K562 (cell line): ENCODE measurements around the gene SIM2. TPM values are rescaled to one million over a fixed set of nuclear protein-coding genes. Genes with fewer than 3 reads are reported as not detected.

Experiments used
- ATAC-seq: fragments of 200-7000 bp; cut with Tn5 transposase; 3 replicates; pipeline ENCODE4 v1.9.1; 2020; ENCODE audit warnings: moderate library complexity
- BruUV-seq: library from RNA; stranded (reverse); fragments of 400-500 nt; replicated peaks from 2 replicates; lab custom pipeline; 2021; lab: Mats Ljungman, UMichigan
- CTCF ChIA-PET: fragments of 300-600 bp; formaldehyde crosslinking; extraction: SDS; loops from one replicate; lab custom pipeline; 2021; ENCODE audit warnings: low intra/inter-chr PET ratio; lab: Yijun Ruan, JAX
- POLR2A ChIA-PET: fragments of 300-600, 350-650 bp; sonication (Branson Sonifier 250); formaldehyde crosslinking; extraction: SDS; loops from one replicate; lab custom pipeline; 2021; ENCODE audit warnings: antibody characterized with exemption, inconsistent platforms; lab: Yijun Ruan, JAX
- DNase-seq, 4 experiments: peaks; one replicate each; pipeline versions ENCODE4 v3.0.0 to v3.0.0-alpha.2; 2011 to 2018; ENCODE audit warnings: low spot score in 3 of 4, mixed read lengths in 3 of 4; ENCODE audit errors: extremely low read depth in 1 of 4
- FAIRE-seq: peaks from 2 replicates; lab custom pipeline; 2011; peaks lifted over from hg19 to GRCh38; lab: Jason Lieb, UNC
- H2AFZ ChIP-seq: 2 replicates; pipeline ENCODE4 v1.6.0; 2011; ENCODE audit warnings: low read depth, low read length, control low read depth, inconsistent platforms
- H3K27ac ChIP-seq: fragments of 200-600 bp; 3 replicates; pipeline ENCODE4 v1.8.0; 2011; ENCODE audit warnings: low read depth, mild to moderate bottlenecking, control low read depth, inconsistent platforms, low read length, moderate library complexity, mixed read lengths; ENCODE audit errors: extremely low read depth
- H3K27me3 ChIP-seq, 2 experiments: fragments of 300-600 bp in 1 of 2; 2 replicates in 1 of 2; 3 replicates in 1 of 2; pipeline versions ENCODE4 v1.6.0 to v1.8.0; 2011; ENCODE audit warnings: inconsistent platforms in 2 of 2, low read length in 2 of 2, mild to moderate bottlenecking in 1 of 2, mixed read lengths in 1 of 2, moderate library complexity in 1 of 2; ENCODE audit not compliant: control insufficient read depth in 2 of 2, insufficient read depth in 2 of 2
- H3K36me3 ChIP-seq: fragments of 300-600 bp; 3 replicates; pipeline ENCODE4 v1.8.0; 2011; ENCODE audit warnings: mild to moderate bottlenecking, low read length, inconsistent platforms; ENCODE audit not compliant: control insufficient read depth, insufficient read depth
- H3K4me1 ChIP-seq, 2 experiments: fragments of 200-600 bp in 1 of 2; replicated peaks in 1 of 2; 2 replicates in 1 of 2; 3 replicates in 1 of 2; pipeline versions ENCODE4 v1.5.1 to v1.8.0; 2011; ENCODE audit warnings: inconsistent platforms in 2 of 2, low read length in 2 of 2, mild to moderate bottlenecking in 1 of 2, mixed read lengths in 1 of 2, moderate library complexity in 1 of 2; ENCODE audit not compliant: control insufficient read depth in 2 of 2, insufficient read depth in 2 of 2
- H3K4me2 ChIP-seq: 2 replicates; pipeline ENCODE4 v1.6.1; 2011; ENCODE audit warnings: low read length, control low read depth, inconsistent platforms, mixed read lengths; ENCODE audit not compliant: insufficient read depth
- H3K4me3 ChIP-seq: fragments of 200-600 bp; sonication (generic), shearing (Covaris generic); 2 replicates; pipeline ENCODE4 v1.5.1; 2016; ENCODE audit warnings: control low read depth, inconsistent platforms
- H3K79me2 ChIP-seq: fragments of 200-600 bp; 3 replicates; pipeline ENCODE4 v1.8.0; 2011; ENCODE audit warnings: low read length, inconsistent platforms; ENCODE audit not compliant: control insufficient read depth, insufficient read depth
- H3K9ac ChIP-seq, 2 experiments: 2 replicates each; pipeline versions ENCODE4 v1.6.0 to v1.6.1; 2011; ENCODE audit warnings: low read depth in 2 of 2, low read length in 2 of 2, control low read depth in 1 of 2, inconsistent platforms in 1 of 2, mild to moderate bottlenecking in 1 of 2, mixed read lengths in 1 of 2; ENCODE audit not compliant: insufficient read depth in 1 of 2
- H3K9me1 ChIP-seq: one replicate; pipeline ENCODE4 v1.6.0; 2011; ENCODE audit warnings: inconsistent platforms, mild to moderate bottlenecking, low read length, moderate library complexity; ENCODE audit not compliant: control insufficient read depth, insufficient read depth
- H3K9me3 ChIP-seq: replicated peaks from 2 replicates; pipeline ENCODE4 v1.5.1; 2011; ENCODE audit warnings: low read depth, low read length, inconsistent platforms; ENCODE audit not compliant: control insufficient read depth, insufficient read depth
- H4K20me1 ChIP-seq: replicated peaks from 2 replicates; pipeline ENCODE4 v1.6.1; 2011; ENCODE audit warnings: low read length, inconsistent platforms, mixed read lengths; ENCODE audit not compliant: control insufficient read depth, insufficient read depth
- BHLHE40 ChIP-seq: IDR thresholded peaks from 2 replicates; pipeline ENCODE4 v1.6.1; 2011; ENCODE audit warnings: low read length, improper control_type of control experiment
- NFRKB ChIP-seq: fragments of 450-650 bp; IDR thresholded peaks from 2 replicates; pipeline ENCODE4 v1.6.1; 2016; ENCODE audit warnings: low read depth
- PRDM10 ChIP-seq: fragments of 450-650 bp; IDR thresholded peaks from 2 replicates; pipeline ENCODE4 v1.6.1; 2018; ENCODE audit not compliant: partially characterized antibody
- SREBF2 ChIP-seq: sonication (generic); formaldehyde crosslinking; IDR thresholded peaks from 2 replicates; pipeline ENCODE4 v1.4.0; 2020; ENCODE audit warnings: mild to moderate bottlenecking, missing genetic modification reagents
- SRSF3 ChIP-seq: fragments of 200-400 bp; formaldehyde crosslinking; IDR thresholded peaks from 2 replicates; pipeline ENCODE4 v1.6.1; 2016; ENCODE audit warnings: mild to moderate bottlenecking, low read length, moderate library complexity; ENCODE audit not compliant: insufficient read depth
- WGBS: fragments of 100-300 bp; shearing (Covaris generic); methylation state at CpG from one replicate; pipeline ENCODE4 v1.1.6; 2016; ENCODE audit warnings: low coverage, mixed read lengths; ENCODE audit not compliant: insufficient coverage; ENCODE audit errors: missing lambda C conversion rate; 5-methylcytosine and 5-hydroxymethylcytosine counted together
- in situ Hi-C: fragments of 300-500 bp; cut with MboI; formaldehyde crosslinking; loops from 4 replicates; pipeline ENCODE4 v1.15.0; 2018; ENCODE audit warnings: inconsistent platforms, mixed read lengths
- intact Hi-C: fragments of 100-400 bp; cut with micrococcal nuclease; formaldehyde crosslinking; loops from 2 replicates; pipeline ENCODE4 v1.14.2; 2022
- polyA plus RNA-seq, 8 experiments: library from polyadenylated mRNA; depleted of rRNA in 4 of 8; stranded (reverse) in 5 of 8; unstranded in 3 of 8; fragments of >200 nt; fragmentation: Nextera tagmentation in 2 of 8; fragmentation: Illumina TruSeq in 1 of 8; extraction: Ambion mirVana in 2 of 8; extraction: Trizol in 1 of 8; gene quantifications; 2 replicates each; pipeline versions ENCODE4 v1.2.1 to v1.2.3, GENCODE V29; 2011 to 2014; ENCODE audit warnings: inconsistent platforms in 1 of 8, missing spikeins in 1 of 8
- total RNA-seq, 7 experiments: library from RNA; depleted of rRNA in 6 of 7; stranded (reverse); fragments of >200 nt in 6 of 7; fragmentation: Illumina TruSeq in 2 of 7; extraction: Trizol in 2 of 7; gene quantifications; 2 replicates each; pipeline versions ENCODE4 v1.2.1 to v1.2.3, GENCODE V29; 2011 to 2021; ENCODE audit warnings: low replicate concordance in 1 of 7
- TF ChIP-seq, protein P1 (sequence below): sonication (generic); formaldehyde crosslinking; IDR thresholded peaks from 2 replicates; pipeline ENCODE4 v1.8.0; 2023; ENCODE audit warnings: mild to moderate bottlenecking, missing genetic modification reagents

Gene SIM2
- total and polyA plus RNA-seq, 9 of the 15 experiments (the other 6 are each of a cell fraction or from before 2014, with no cell fraction given) = 0.07 to 0.11 (median 0.08) TPM; not detected in 6

DNA sequence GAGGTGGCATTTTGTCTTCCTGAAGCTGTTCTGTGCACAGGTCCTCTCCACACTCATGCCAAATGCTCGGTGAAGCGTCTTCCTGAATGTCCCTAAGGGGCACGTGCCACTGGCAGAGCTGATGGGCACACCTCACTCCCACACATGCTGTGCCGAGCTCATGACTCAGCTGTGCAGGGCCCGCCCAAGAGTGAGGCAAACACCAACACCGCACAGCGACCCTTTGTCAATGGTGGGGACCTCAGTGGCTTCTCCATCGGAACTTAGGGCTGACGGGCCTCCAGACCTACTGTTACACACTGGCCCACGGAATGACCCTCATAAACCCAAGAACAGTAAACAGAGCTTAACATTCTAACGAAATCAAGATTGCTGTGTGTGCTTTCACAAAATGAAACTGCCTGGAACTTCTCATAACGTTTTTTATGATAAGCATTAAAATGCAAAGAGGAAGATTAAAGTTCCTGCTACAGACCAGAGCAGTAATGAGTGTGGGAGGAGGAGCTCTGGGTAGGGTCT is 89.3 kb downstream of the SIM2 start:
- DNase-seq (no peak), FAIRE-seq (no peak), ATAC-seq (peak; percentile 40; the same call in 2 of the 3 replicates)
- peak overlapping the region; percentile 9; the same call in 1 of the 2 replicates for H3K4me2 ChIP-seq
- 0 out of 4 replicates have a peak overlapping the region, but pooled peaks of 1 of the 2 experiments have one; percentile 31 for H3K9ac ChIP-seq
- H3K36me3 ChIP-seq = no peaks in the 10 kb centered on the region
- no peaks in the 10 kb centered on the region for H4K20me1 ChIP-seq
- ChIA-PET POLR2A (interaction anchor here (0.5 to 1.2 kb wide), 4 partner anchors 19 to 1867 kb away, joined by 3 to 4 read pairs (median 3); no protein-coding TSS in a partner anchor), CTCF (no interaction called here)
- no peak overlapping the region for H3K4me3 ChIP-seq
- TF ChIP-seq SRSF3 = no peak
- TF ChIP-seq, protein P1, sequence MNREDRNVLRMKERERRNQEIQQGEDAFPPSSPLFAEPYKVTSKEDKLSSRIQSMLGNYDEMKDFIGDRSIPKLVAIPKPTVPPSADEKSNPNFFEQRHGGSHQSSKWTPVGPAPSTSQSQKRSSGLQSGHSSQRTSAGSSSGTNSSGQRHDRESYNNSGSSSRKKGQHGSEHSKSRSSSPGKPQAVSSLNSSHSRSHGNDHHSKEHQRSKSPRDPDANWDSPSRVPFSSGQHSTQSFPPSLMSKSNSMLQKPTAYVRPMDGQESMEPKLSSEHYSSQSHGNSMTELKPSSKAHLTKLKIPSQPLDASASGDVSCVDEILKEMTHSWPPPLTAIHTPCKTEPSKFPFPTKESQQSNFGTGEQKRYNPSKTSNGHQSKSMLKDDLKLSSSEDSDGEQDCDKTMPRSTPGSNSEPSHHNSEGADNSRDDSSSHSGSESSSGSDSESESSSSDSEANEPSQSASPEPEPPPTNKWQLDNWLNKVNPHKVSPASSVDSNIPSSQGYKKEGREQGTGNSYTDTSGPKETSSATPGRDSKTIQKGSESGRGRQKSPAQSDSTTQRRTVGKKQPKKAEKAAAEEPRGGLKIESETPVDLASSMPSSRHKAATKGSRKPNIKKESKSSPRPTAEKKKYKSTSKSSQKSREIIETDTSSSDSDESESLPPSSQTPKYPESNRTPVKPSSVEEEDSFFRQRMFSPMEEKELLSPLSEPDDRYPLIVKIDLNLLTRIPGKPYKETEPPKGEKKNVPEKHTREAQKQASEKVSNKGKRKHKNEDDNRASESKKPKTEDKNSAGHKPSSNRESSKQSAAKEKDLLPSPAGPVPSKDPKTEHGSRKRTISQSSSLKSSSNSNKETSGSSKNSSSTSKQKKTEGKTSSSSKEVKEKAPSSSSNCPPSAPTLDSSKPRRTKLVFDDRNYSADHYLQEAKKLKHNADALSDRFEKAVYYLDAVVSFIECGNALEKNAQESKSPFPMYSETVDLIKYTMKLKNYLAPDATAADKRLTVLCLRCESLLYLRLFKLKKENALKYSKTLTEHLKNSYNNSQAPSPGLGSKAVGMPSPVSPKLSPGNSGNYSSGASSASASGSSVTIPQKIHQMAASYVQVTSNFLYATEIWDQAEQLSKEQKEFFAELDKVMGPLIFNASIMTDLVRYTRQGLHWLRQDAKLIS (CRISPR knock-in tag) = no peak
- TF ChIP-seq PRDM10 = no peak
- TF ChIP-seq SREBF2 = no peak
- no peak for TF ChIP-seq NFRKB
- TF ChIP-seq BHLHE40 = peak; percentile 70
- H3K79me2 ChIP-seq = no peaks in the 10 kb centered on the region
- 28% methylated on average over 12 of the region's 12 CpGs for WGBS
- H3K4me1 ChIP-seq = peaks cover 0 to 6% of the 10 kb centered on the region in 2 experiments; a peak in 2 of 5 replicates
- no TSS peak for BruUV-seq
- intact Hi-C loops = no loop called here
- H3K9me1 ChIP-seq = no peaks in the 10 kb centered on the region
- in situ Hi-C loops = no loop called here
- no peaks in the 10 kb centered on the region for H3K27me3 ChIP-seq
- H3K27ac ChIP-seq = no peak overlapping the region
- no peaks in the 10 kb centered on the region for H3K9me3 ChIP-seq
- peak overlapping the region; percentile 14; the same call in 1 of the 2 replicates for H2AFZ ChIP-seq
